SK-N-SH treated with all-trans-retinoic acid at 6 μM for 48 hours (cell line): Measurements from ENCODE around the gene HLA-DPA1.
"Not testable (repeated sequence)": the region's sequence is repeated elsewhere in the genome, so short reads cannot be mapped to it uniquely, and the experiment has no call there.

Experiments used
- ATAC-seq: fragments of 200-7000 bp; cut with Tn5 transposase; 3 replicates; pipeline ENCODE4 v1.9.1; 2020; ENCODE audit warnings: mild to moderate bottlenecking, moderate library complexity
- ARNTL ChIP-seq: fragments of 450-650 bp; formaldehyde crosslinking; IDR thresholded peaks from 2 replicates; pipeline ENCODE4 v1.5.0; 2020; ENCODE audit warnings: low read depth, mild to moderate bottlenecking, moderate library complexity, borderline replicate concordance
- BACH2 ChIP-seq: fragments of 250-450 bp; sonication (Bioruptor Pico); IDR thresholded peaks from 2 replicates; pipeline ENCODE4 v1.9.0; 2021; ENCODE audit warnings: mild to moderate bottlenecking, borderline replicate concordance
- CREB5 ChIP-seq: fragments of 250-450 bp; sonication (Bioruptor Pico); IDR thresholded peaks from 2 replicates; pipeline ENCODE4 v1.5.1; 2020; ENCODE audit warnings: low read depth, mild to moderate bottlenecking, moderate library complexity
- CSRNP3 ChIP-seq: fragments of 250-450 bp; sonication (Bioruptor Pico); IDR thresholded peaks from 2 replicates; pipeline ENCODE4 v1.5.1; 2021; ENCODE audit warnings: mild to moderate bottlenecking, moderate library complexity
- ESRRG ChIP-seq: fragments of 250-450 bp; sonication (Bioruptor Pico); IDR thresholded peaks from 2 replicates; pipeline ENCODE4 v1.6.1; 2021; ENCODE audit warnings: mild to moderate bottlenecking
- GLIS3 ChIP-seq: fragments of 250-450 bp; sonication (Bioruptor Pico); IDR thresholded peaks from 2 replicates; pipeline ENCODE4 v1.5.0; 2020; ENCODE audit warnings: mild to moderate bottlenecking, moderate library complexity
- OSR1 ChIP-seq: fragments of 250-450 bp; sonication (Bioruptor Pico); IDR thresholded peaks from 2 replicates; pipeline ENCODE4 v1.8.0; 2022; ENCODE audit warnings: moderate library complexity, mild to moderate bottlenecking, inconsistent platforms
- POU6F1 ChIP-seq: fragments of 250-450 bp; sonication (Bioruptor Pico); IDR thresholded peaks from 2 replicates; pipeline ENCODE4 v1.8.0; 2021; ENCODE audit warnings: low read depth, mild to moderate bottlenecking, moderate library complexity, borderline replicate concordance
- PPARA ChIP-seq: fragments of 250-450 bp; sonication (Bioruptor Pico); IDR thresholded peaks from 2 replicates; pipeline ENCODE4 v1.5.0; 2020; ENCODE audit warnings: mild to moderate bottlenecking, borderline replicate concordance
- RARB ChIP-seq: fragments of 250-450 bp; sonication (Bioruptor Pico); IDR thresholded peaks from 2 replicates; pipeline ENCODE4 v1.8.0; 2021; ENCODE audit warnings: mild to moderate bottlenecking, moderate library complexity
- SNAI2 ChIP-seq: fragments of 250-450 bp; sonication (Bioruptor Pico); IDR thresholded peaks from 2 replicates; pipeline ENCODE4 v1.5.0; 2020; ENCODE audit warnings: mild to moderate bottlenecking, moderate library complexity
- TCF4 ChIP-seq: fragments of 250-450 bp; sonication (Bioruptor Pico); IDR thresholded peaks from 2 replicates; pipeline ENCODE4 v1.8.0; 2021; ENCODE audit warnings: mild to moderate bottlenecking, moderate library complexity, borderline replicate concordance
- TOX ChIP-seq: fragments of 250-450 bp; sonication (Bioruptor Pico); IDR thresholded peaks from 2 replicates; pipeline ENCODE4 v1.8.0; 2021; ENCODE audit warnings: mild to moderate bottlenecking, moderate library complexity, borderline replicate concordance
- TSHZ2 ChIP-seq: fragments of 250-450 bp; sonication (Bioruptor Pico); IDR thresholded peaks from 2 replicates; pipeline ENCODE4 v1.5.0; 2020; ENCODE audit warnings: mild to moderate bottlenecking, moderate library complexity
- ZC3H10 ChIP-seq: fragments of 250-450 bp; sonication (Bioruptor Pico); IDR thresholded peaks from 2 replicates; pipeline ENCODE4 v1.5.1; 2021; ENCODE audit warnings: mild to moderate bottlenecking, moderate library complexity
- ZFP3 ChIP-seq: fragments of 250-450 bp; sonication (Bioruptor Pico); IDR thresholded peaks from 2 replicates; pipeline ENCODE4 v1.5.0; 2020; ENCODE audit warnings: mild to moderate bottlenecking, moderate library complexity
- ZFP30 ChIP-seq: fragments of 450-650 bp; formaldehyde crosslinking; IDR thresholded peaks from 2 replicates; pipeline ENCODE4 v1.5.0; 2022; ENCODE audit warnings: mild to moderate bottlenecking, moderate library complexity
- ZNF565 ChIP-seq: fragments of 450-650 bp; formaldehyde crosslinking; conservative IDR thresholded peaks from 2 replicates; pipeline ENCODE4 v1.5.0; 2020; ENCODE audit warnings: low read depth, mild to moderate bottlenecking, moderate library complexity
- ZNF70 ChIP-seq: fragments of 450-650 bp; formaldehyde crosslinking; IDR thresholded peaks from 2 replicates; pipeline ENCODE4 v1.5.0; 2020; ENCODE audit warnings: mild to moderate bottlenecking, moderate library complexity
- ZNF8 ChIP-seq: fragments of 450-650 bp; formaldehyde crosslinking; IDR thresholded peaks from 2 replicates; pipeline ENCODE4 v1.5.0; 2020; ENCODE audit warnings: mild to moderate bottlenecking, moderate library complexity
- TF ChIP-seq, protein P1 (sequence below): fragments of 250-450 bp; sonication (Bioruptor Pico); IDR thresholded peaks from 2 replicates; pipeline ENCODE4 v1.8.0; 2020; ENCODE audit warnings: mild to moderate bottlenecking, moderate library complexity, borderline replicate concordance

The HLA-DPA1 gene

GRCh38 chr6:33101121-33101737 lies 27.8 kb upstream of the HLA-DPA1 start:
- not testable (repeated sequence) for ATAC-seq

DNA sequence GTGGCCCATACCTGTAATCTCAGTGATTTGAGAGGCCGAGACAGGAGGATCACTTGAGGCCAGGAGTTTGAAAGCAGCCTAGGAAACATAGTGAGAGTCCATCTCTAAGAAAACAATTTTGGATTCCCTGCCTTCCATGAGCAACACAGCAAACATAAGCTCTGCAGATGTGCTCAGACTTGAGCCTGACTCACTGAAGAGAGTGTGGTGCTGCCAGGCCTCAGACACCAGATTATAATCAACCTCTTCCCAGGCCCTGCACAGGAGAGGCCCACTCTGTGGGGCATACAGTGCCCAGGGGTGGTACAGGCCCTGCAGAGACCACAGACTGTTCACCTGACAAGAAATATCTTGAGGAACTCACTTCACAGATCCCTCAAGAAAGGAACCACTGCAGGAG lies 22.2 kb upstream of the HLA-DPA1 start:
- TF ChIP-seq SNAI2 (CRISPR knock-in tag) (no peak), ESRRG (CRISPR knock-in tag) (no peak), TCF4 (CRISPR knock-in tag) (no peak), BACH2 (no peak), ZFP3 (CRISPR knock-in tag) (no peak), PPARA (CRISPR knock-in tag) (no peak), ZNF8 (CRISPR knock-in tag) (no peak), POU6F1 (no peak), CSRNP3 (CRISPR knock-in tag) (no peak), ARNTL (CRISPR knock-in tag) (no peak), ZNF565 (CRISPR knock-in tag) (no peak), OSR1 (no peak), RARB (CRISPR knock-in tag) (no peak), ZNF70 (CRISPR knock-in tag) (no peak), TSHZ2 (no peak), CREB5 (CRISPR knock-in tag) (no peak), GLIS3 (CRISPR knock-in tag) (no peak), ZFP30 (CRISPR knock-in tag) (no peak), TOX (CRISPR knock-in tag) (no peak)
- TF ChIP-seq, protein P1, sequence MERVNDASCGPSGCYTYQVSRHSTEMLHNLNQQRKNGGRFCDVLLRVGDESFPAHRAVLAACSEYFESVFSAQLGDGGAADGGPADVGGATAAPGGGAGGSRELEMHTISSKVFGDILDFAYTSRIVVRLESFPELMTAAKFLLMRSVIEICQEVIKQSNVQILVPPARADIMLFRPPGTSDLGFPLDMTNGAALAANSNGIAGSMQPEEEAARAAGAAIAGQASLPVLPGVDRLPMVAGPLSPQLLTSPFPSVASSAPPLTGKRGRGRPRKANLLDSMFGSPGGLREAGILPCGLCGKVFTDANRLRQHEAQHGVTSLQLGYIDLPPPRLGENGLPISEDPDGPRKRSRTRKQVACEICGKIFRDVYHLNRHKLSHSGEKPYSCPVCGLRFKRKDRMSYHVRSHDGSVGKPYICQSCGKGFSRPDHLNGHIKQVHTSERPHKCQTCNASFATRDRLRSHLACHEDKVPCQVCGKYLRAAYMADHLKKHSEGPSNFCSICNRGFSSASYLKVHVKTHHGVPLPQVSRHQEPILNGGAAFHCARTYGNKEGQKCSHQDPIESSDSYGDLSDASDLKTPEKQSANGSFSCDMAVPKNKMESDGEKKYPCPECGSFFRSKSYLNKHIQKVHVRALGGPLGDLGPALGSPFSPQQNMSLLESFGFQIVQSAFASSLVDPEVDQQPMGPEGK (CRISPR knock-in tag), result no peak
- no peak for ATAC-seq

- ATAC-seq, result no peak
- TF ChIP-seq ZNF8 (CRISPR knock-in tag) (no peak), ZNF70 (CRISPR knock-in tag) (no peak)
Observed at GRCh38 chr6:33093855-33094254, 20.4 kb upstream of the HLA-DPA1 start.

- ATAC-seq, result no peak
- no peak for TF ChIP-seq BACH2
- TF ChIP-seq ZNF8 (CRISPR knock-in tag), result no peak
- TF ChIP-seq ZNF70 (CRISPR knock-in tag), result no peak
- TF ChIP-seq TCF4 (CRISPR knock-in tag), result no peak
- TF ChIP-seq ZFP3 (CRISPR knock-in tag), result no peak
- no peak for TF ChIP-seq ESRRG (CRISPR knock-in tag)
- no peak for TF ChIP-seq CREB5 (CRISPR knock-in tag)
- TF ChIP-seq SNAI2 (CRISPR knock-in tag), result no peak
- no peak for TF ChIP-seq ZC3H10 (CRISPR knock-in tag)
- TF ChIP-seq TOX (CRISPR knock-in tag), result no peak
- TF ChIP-seq RARB (CRISPR knock-in tag), result no peak
- no peak for TF ChIP-seq POU6F1
- TF ChIP-seq ZFP30 (CRISPR knock-in tag), result no peak
- TF ChIP-seq, all 23 proteins: peak for 0
Observed at GRCh38 chr6:33092385-33092784, 18.9 kb upstream of the HLA-DPA1 start.
